ENCODE data around the gene PANX1.

Gene PANX1

DNA sequence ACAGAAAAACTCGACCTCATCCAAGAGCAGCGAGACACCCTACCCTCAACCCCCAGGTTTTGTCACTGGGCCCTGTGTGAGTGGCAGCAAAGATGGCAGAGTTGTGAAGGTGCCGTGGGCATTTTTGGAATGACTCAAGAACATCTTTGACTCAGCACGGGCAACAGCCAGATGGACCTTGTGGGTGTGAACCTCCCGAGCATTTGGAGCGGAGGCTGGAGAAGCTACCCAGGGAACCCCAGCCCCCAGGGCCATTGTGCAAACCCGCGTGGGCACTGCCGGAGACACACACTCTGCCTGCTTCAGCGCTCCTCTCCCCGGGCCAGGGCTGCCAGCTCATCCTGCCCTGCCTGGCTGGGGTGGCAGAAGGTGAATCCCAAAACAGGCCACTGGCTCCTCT, 66.1 kb downstream of the PANX1 start:
- no peak for DNase-seq (ENCODE audit: extremely low read depth, insufficient read length)
- Histone ChIP-seq H3K27me3 (replicated peaks; ENCODE audit: control insufficient read depth, insufficient read depth, low read length) (no peaks in the 10 kb centered on the region), H3K36me3 (ENCODE audit: control insufficient read depth, insufficient read depth, low read length) (no peaks in the 10 kb centered on the region), H3K4me3 (replicated peaks; ENCODE audit: low read depth, low read length) (no peak overlapping the region)
- TF ChIP-seq, protein P1, sequence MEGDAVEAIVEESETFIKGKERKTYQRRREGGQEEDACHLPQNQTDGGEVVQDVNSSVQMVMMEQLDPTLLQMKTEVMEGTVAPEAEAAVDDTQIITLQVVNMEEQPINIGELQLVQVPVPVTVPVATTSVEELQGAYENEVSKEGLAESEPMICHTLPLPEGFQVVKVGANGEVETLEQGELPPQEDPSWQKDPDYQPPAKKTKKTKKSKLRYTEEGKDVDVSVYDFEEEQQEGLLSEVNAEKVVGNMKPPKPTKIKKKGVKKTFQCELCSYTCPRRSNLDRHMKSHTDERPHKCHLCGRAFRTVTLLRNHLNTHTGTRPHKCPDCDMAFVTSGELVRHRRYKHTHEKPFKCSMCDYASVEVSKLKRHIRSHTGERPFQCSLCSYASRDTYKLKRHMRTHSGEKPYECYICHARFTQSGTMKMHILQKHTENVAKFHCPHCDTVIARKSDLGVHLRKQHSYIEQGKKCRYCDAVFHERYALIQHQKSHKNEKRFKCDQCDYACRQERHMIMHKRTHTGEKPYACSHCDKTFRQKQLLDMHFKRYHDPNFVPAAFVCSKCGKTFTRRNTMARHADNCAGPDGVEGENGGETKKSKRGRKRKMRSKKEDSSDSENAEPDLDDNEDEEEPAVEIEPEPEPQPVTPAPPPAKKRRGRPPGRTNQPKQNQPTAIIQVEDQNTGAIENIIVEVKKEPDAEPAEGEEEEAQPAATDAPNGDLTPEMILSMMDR (IDR thresholded peaks at IDR 0.05; ENCODE audit: insufficient read depth, low read length, poor library complexity, severe bottlenecking), result no peak

DNA sequence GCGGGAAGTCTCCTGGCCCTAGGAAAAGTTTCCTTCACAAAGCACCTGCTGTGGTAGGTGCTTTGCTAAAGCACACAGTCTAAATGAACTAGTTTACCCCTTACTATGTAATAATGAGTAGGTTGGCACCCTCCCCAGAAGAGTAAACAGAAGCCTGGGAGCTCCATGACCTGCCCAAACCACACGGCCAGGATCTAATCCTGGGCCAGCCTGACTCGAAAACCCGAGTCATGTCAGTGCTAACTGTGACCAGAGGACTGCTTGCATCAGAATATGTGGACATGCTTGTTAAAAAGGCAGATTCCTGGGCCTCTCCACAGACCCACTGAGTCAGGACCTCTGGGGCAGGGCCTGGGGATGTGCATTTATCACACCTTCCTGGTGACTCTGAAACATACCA, 67.7 kb downstream of the PANX1 start:
- TF ChIP-seq, protein P1 (IDR thresholded peaks at IDR 0.05; ENCODE audit: insufficient read depth, low read length, poor library complexity, severe bottlenecking), result no peak
- Histone ChIP-seq H3K27me3 (replicated peaks; ENCODE audit: control insufficient read depth, insufficient read depth, low read length) (no peaks in the 10 kb centered on the region), H3K4me3 (replicated peaks; ENCODE audit: low read depth, low read length) (no peak overlapping the region), H3K36me3 (ENCODE audit: control insufficient read depth, insufficient read depth, low read length) (no peaks in the 10 kb centered on the region)
- DNase-seq (ENCODE audit: extremely low read depth, insufficient read length), result no peak

DNA sequence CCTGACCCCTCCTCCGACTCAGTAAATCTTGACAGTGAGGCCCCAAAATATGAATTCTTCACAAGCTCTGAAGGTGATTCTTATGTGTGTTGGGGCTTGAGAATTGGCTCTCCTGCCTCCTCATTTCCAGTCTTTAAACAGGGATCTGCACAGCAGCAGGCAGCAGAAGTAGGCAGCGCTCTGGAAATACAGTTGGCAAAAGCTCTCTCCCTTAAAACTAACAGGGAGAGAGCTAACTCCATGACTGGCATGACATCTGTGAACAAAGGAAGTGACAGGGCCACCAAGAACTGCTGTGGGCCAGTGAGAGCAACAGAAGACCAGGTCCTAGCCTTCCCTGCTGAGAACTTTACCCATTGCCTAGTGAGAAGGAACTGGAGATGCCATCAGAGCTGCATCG, 70.1 kb downstream of the PANX1 start:
- TF ChIP-seq, protein P1 (IDR thresholded peaks at IDR 0.05; ENCODE audit: insufficient read depth, low read length, poor library complexity, severe bottlenecking), result no peak
- H3K36me3 ChIP-seq (ENCODE audit: control insufficient read depth, insufficient read depth, low read length), result no peaks in the 10 kb centered on the region
- no peak for DNase-seq (ENCODE audit: extremely low read depth, insufficient read length)
- no peak overlapping the region for H3K4me3 ChIP-seq (replicated peaks; ENCODE audit: low read depth, low read length)
- H3K27me3 ChIP-seq (replicated peaks; ENCODE audit: control insufficient read depth, insufficient read depth, low read length), result no peaks in the 10 kb centered on the region

DNA sequence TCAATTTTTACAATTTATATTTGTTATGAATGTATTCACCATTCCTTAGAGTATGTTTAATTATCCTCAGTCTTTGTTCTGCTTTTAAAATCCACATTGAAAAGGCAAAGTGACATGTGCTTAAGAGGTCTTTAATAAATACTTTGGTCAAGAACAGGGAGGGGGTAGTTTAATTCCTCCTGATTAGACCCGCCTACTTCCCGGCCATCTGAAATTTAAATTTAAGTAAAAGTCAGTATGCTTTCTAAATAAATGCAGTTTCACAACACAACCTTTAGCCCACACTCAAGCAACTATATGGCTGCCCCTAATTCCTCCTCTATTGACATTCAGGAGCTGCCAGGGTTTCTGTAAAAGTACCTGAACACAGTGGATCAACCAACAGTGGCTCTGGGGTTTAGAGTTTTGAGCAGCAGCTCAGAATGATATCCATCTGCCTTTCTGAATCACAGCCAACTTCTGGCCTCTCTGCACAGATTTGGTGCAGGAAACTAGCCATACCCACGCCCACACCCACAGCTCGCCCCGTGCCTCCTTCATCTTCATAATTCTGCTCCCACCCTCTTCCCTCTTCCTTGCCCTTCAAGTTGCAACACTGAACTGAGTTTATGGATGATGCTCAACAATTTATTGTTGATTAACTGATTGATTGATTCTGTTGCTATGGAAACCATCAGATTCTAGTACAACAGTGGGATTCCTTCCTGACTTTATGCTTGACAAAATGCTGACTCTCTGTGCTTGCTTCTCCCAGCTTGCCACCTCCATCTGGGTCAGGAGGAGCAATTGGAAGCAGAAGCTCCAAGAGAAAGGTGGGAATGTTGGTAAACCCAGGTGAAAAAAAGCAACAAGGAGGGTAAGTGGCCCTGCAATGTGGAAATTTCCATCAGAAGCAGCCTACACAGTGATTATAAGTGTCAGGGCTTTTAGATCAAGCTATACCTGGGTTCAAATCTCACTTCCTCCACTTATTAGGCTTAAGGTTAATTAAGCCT, 70.8 kb downstream of the PANX1 start:
- no peak for DNase-seq (ENCODE audit: extremely low read depth, insufficient read length)
- Histone ChIP-seq H3K36me3 (ENCODE audit: control insufficient read depth, insufficient read depth, low read length) (no peaks in the 10 kb centered on the region), H3K4me3 (replicated peaks; ENCODE audit: low read depth, low read length) (no peak overlapping the region), H3K27me3 (replicated peaks; ENCODE audit: control insufficient read depth, insufficient read depth, low read length) (no peaks in the 10 kb centered on the region)
- TF ChIP-seq, protein P1 (IDR thresholded peaks at IDR 0.05; ENCODE audit: insufficient read depth, low read length, poor library complexity, severe bottlenecking), result no peak

DNA sequence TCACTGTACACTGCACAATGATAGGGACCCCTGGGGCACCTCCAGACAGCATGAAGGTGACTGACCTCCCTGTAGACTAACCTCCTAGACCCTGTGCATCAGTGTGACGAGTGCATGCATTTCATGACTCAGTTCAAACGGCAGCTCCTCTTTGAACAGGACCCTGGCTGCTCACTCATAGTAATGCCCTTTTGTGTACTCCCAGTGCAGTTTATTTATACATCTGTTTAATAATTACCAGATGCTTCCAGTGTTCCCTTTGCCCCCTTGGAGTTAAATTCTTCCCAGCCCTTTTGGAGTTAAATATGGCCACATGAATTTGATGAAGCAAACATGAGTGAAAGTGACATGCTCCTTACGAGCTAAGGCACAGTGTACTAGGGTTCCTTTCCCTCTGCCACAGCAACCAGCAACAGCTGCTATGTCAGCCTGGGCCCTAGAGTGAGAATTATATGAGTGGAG, 72.4 kb downstream of the PANX1 start:
- TF ChIP-seq, protein P1 (IDR thresholded peaks at IDR 0.05; ENCODE audit: insufficient read depth, low read length, poor library complexity, severe bottlenecking), result no peak

More for the DNA sequence above, 72.4 kb downstream of the PANX1 start:
- no peak for DNase-seq (ENCODE audit: extremely low read depth, insufficient read length)
- no peaks in the 10 kb centered on the region for H3K36me3 ChIP-seq (ENCODE audit: control insufficient read depth, insufficient read depth, low read length)
- H3K4me3 ChIP-seq (replicated peaks; ENCODE audit: low read depth, low read length), result no peak overlapping the region
- H3K27me3 ChIP-seq (replicated peaks; ENCODE audit: control insufficient read depth, insufficient read depth, low read length), result no peaks in the 10 kb centered on the region

Data from GM06990 (cell line).